VCaP (cell line): ENCODE results near the gene MTA1.
A peak's percentile ranks its signal among the peaks of the same experiment; 100 is the strongest.

Experiments used
- H3K27ac ChIP-seq: fragments of 450-650 bp; 2 replicates; pipeline ENCODE4 v1.5.1; 2017
- CTCF ChIP-seq: fragments of 450-650 bp; conservative IDR thresholded peaks from 2 replicates; pipeline ENCODE4 v1.5.1; 2017; ENCODE audit warnings: mild to moderate bottlenecking, moderate library complexity

Gene MTA1

DNA sequence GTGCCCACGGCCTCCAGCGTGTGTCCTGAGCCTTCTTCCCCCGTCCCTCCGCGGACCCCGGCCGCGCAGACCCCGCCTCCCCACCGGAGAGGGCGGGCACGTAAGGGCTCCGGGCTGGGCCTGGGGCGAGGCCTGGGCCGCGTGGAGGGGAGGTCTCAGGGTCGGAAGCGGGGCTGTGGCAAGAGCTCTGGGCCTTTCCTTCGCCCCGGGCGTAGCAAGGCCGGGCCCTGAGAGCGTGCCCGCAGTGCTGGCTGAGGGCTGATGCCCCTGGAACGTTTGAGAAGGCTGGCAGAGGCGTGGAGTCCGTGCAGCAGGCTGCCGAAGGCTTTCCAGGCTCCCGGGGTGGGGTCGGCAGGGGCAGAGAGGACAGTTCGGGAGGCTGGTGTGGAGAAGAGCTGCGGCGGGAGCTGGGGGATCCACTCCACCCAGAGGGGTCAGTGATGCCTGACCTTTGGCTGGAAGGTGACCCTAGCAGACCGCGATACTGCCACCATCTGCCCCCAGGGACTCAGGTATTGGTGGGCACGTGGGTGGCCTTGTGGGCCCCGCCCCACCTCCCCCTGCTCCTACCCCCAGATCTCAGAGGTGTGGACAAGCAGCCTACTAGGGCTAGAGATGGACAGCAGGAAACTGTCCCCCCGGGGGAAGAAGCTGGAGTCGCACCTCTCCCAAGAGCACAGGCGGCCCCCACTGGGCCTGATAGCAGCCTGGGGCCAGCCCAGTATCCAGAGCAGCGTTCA lies 20.7 kb upstream of the MTA1 start:
- H3K27ac ChIP-seq = peak overlapping the region; percentile 84
- no peak for TF ChIP-seq CTCF

- TF ChIP-seq CTCF = no peak
- no peak overlapping the region for H3K27ac ChIP-seq
Measured at GRCh38 chr14:105399466-105399775, 20.2 kb upstream of the MTA1 start.

DNA sequence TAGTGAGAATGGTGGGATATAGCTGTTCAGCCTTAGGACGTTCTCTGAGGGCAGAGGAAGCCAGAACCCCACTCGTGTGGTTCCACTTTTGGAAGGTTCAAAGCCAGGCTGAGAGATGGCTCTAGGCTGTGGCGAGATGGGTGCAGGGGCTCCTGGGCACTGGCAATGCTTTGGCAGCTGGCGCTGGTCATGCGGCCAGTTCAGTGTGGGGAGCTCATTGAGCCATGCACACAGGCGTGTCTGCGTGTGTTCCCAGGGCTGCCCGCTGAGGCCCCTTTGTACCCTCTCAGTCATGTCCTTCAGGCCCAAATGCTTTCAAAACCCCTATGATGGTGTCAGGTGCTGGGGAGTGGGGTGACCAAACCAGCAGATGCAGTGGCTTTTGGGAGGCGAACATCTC lies 19.6 kb upstream of the MTA1 start:
- TF ChIP-seq CTCF = no peak
- no peak overlapping the region for H3K27ac ChIP-seq

DNA sequence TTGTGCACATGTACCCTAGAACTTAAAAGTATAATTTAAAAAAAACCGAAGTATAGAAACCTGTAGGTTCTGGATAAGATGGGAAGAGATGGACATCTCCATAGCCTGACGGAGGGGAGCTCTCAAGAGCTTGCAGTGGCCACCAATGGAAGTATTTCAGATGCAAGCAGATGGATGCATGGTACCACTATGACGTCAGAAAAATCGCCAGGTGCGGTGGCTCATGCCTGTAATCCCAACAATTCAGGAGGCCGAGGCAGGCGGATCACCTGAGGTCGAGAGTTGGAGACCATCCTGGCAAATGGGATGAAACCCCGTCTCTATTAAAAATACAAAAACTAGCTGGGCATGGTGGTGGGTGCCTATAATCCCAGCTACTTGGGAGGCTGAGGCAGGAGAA lies 17.9 kb upstream of the MTA1 start:
- H3K27ac ChIP-seq = no peak overlapping the region
- TF ChIP-seq CTCF = no peak

GRCh38 chr14:105408592-105408991 lies 11.0 kb upstream of the MTA1 start:
- no peak for TF ChIP-seq CTCF

DNA sequence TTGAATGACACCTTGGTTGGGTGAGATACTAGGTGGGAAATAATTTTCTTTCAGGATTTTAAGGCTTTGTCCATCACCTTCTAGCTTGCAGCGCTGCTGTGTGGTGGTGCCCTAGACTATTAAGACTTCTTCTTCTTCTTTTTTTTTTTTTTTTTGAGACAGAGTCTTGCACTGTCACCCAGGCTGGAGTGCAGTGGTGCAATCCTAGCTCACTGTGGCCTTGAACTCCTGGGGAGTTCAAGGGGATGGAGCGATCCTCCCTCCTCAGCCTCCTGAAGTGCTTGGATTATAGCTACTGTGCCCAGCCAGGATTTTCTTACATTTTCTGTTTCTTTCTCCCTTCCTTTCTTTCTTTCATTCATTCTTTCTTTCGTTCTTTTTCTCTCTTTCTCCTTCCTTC lies 10.3 kb upstream of the MTA1 start:
- no peak overlapping the region for H3K27ac ChIP-seq
- no peak for TF ChIP-seq CTCF

More at GRCh38 chr14:105408592-105408991, 11.0 kb upstream of the MTA1 start:
- no peak overlapping the region for H3K27ac ChIP-seq

GRCh38 chr14:105410642-105411016 lies 9.0 kb upstream of the MTA1 start:
- TF ChIP-seq CTCF = no peak
- peak overlapping the region; percentile 36; the same call in 1 of the 2 replicates for H3K27ac ChIP-seq
